HG03159 (cell line): ENCODE data around the gene DTX3L.

Experiments
- ATAC-seq: cut with Tn5 transposase; IDR thresholded peaks from one replicate; pipeline ENCODE4 v1.9.1; 2021; ENCODE audit warnings: mild to moderate bottlenecking, moderate library complexity; ENCODE audit not compliant: unreplicated experiment

DTX3L gene

GRCh38 chr3:122564155-122564912 lies at the start of gene DTX3L, which contains the start of gene PARP9:
TSS of gene DTX3L (plus strand) at chr3:122564338. CDS start at chr3:122564427, 89 bp downstream.
TSS of gene PARP9 (minus strand) at chr3:122564300. CDS start at chr3:122559620, 4,680 bp downstream.
- peak; percentile 71 for ATAC-seq

- no peak for ATAC-seq
Observed at GRCh38 chr3:122515020-122515468, 49.1 kb upstream of the DTX3L start.

GRCh38 chr3:122515870-122516269 lies 48.3 kb upstream of the DTX3L start:
- ATAC-seq = no peak

DNA sequence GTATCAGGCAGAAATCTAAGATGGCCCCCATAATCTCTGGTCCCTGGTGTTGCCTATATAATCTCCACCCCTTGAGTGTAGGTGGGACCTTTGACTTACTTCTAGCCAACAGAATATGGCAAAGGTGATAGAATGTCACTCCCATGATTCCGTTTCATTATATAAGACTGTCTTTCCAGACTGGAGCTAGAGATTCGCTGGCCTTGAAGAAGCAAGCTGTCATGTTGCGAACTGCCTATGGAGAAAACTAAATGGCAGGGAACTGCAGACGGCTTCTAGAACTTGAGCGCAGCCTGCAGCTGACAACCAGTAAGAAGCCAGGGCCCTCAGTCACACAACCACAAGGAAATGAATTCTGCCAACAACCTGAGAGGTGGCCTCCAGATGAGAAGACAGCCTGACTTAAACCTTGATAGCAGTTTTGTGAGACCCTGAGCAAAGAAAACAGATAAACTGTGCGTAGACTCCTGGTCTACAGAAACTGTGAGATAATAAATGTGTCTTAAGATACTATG lies 47.2 kb upstream of the DTX3L start:
- no peak for ATAC-seq

DNA sequence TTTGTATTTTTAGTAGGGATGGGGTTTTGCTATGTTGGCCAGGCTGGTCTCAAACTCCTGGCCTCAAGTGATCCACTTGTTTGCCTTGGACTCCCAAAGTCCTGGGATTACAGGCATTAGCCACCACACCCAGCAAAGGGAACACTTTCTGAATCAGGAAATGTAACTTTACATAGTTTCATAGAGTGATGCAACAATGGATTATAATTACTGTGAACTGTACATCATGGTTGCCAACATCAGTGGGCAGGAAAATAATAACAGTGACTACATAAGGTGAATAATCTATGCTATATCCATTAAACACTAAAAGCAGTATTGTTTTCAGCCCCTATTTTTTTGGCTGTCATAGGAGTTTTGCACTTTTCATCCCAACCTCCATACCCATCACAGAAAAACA lies 44.4 kb upstream of the DTX3L start:
- no peak for ATAC-seq

GRCh38 chr3:122520861-122521260 lies 43.3 kb upstream of the DTX3L start:
- ATAC-seq = no peak

DNA sequence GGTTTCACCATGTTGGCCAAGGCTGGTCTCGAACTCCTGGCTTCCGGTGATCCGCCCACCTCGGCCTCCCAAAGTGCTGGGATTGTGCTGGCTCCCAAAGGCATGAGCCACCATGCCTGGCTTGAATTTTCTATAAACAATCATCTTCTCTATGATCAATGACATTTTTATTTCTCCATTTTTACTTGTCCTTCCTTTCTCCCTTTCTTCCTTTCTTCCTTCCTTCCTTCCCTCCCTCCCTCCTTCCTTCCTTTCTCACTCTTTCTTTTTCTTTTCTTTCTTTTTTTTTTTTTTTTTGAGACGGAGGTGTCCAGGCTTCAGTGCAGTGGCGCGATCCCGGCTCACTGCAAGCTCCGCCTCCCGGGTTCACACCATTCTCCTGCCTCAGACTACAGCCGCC lies 40.8 kb upstream of the DTX3L start:
- no peak for ATAC-seq

- no peak for ATAC-seq
Observed at GRCh38 chr3:122530164-122530563, 34.0 kb upstream of the DTX3L start.

DNA sequence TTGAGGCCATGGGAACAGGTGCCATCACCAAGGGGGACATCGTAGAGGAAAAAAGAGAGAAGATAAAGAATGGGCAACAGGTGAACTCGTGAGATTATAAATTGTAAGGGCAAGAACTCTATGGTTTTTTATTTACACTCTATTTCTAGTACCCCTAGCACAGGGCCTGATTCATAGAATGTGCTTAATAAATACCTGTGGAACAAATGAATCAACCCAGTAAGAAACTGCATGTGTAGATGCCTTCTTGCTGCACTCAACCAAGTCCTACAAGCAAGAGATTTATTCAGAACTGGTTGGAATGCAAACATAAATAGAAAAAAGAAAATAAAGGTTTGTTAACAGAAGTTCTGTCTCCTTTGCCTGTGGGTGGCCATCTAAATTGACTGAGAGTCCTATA lies 30.7 kb upstream of the DTX3L start:
- peak; percentile 15 for ATAC-seq

DNA sequence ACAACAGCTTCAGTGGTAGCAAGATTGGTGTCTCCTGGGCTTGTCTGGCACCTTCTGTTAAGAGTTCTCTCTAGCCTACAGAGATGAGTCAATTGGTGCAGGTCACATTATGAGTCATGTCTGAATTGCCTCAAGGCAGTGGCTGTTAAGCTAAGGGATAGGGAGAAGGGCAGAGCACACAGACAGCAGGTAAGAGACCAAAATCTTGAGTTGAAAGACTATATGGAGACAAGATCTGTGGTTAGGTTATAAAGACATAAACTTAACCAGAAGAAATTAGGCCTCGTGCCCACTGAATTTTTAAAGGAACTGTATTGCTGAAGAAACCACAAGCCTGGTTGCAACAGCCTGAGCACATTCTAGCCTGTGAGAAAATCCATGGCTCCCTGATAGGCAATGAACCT lies 30.2 kb upstream of the DTX3L start:
- ATAC-seq = peak; percentile 98

- ATAC-seq = no peak
Observed at GRCh38 chr3:122535964-122536631, 28.0 kb upstream of the DTX3L start.

DNA sequence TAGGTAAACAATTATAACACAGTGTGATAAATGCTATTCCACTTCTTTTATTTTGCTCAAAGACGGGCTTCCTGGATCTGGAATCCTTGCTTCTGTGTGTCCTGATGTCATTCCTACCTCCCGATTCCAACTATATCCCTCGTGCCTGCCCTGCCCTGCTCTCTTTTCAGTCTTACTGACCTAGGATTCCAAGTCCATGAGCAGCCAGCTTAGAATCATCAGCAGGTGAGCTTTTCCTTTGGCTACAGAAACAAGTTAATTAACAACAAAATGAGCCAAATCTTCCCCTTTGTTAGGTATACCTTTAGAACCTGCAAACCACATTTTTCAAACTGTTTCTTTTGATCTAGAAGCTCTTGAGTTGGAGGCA lies 27.5 kb upstream of the DTX3L start:
- no peak for ATAC-seq

GRCh38 chr3:122538956-122539490 lies 25.1 kb upstream of the DTX3L start:
- no peak for ATAC-seq

DNA sequence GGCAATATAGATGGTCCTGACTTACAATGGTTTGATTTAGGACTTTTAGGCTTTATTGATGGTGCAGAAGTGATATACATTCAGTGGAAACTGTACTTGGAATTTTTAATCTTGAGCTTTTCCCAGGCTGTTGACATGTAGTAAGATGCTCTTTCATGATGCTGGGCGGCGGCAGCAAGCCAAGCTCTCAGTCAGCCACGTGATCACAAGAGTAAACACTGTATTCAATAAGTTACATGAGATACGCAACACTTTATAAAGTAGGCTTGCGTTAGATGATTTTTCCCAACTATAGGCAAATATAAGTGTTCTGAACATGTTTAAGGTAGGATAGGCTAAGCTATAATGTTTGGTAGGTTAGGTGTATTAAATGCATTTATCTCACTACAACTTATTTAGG lies 18.0 kb upstream of the DTX3L start:
- ATAC-seq = no peak

DNA sequence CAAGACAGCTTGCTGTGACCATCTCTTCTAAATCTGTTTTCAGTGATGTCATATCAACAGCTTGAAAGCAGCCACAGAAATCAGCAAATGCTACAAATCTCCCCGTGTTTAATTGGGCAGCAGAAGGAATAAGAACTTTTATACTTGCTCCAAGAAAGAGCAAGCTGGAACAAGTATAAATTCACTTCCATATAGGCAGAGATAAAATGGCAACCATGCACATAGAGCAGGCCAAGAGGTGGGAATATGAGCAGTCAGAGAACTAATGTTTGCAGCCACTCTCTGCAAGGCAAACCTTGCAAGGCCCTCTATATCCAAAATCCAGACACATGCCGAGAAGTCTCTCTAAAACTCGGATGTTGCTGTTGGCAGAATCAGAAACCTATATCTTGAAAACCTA lies 16.1 kb upstream of the DTX3L start:
- ATAC-seq = no peak

DNA sequence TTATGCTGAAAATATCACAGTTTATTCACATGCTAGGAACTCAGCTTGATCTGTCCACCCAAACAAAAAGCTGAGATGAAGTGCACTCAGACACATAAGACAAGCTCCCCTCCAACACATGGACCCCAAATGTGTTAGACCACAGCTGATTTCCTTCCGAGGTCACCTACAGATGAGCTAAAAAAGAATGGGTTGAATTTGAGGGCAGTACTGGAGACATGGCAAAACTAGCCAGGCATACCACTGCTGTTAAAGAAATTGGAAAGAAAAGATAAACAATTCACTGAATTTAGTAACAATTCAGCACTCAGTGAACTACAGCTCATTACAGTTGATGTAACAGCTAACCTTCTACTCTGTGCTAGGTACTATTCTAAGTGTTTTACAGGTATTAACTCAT lies 15.5 kb upstream of the DTX3L start:
- no peak for ATAC-seq

GRCh38 chr3:122553171-122553570 lies 11.0 kb upstream of the DTX3L start:
- ATAC-seq = no peak

DNA sequence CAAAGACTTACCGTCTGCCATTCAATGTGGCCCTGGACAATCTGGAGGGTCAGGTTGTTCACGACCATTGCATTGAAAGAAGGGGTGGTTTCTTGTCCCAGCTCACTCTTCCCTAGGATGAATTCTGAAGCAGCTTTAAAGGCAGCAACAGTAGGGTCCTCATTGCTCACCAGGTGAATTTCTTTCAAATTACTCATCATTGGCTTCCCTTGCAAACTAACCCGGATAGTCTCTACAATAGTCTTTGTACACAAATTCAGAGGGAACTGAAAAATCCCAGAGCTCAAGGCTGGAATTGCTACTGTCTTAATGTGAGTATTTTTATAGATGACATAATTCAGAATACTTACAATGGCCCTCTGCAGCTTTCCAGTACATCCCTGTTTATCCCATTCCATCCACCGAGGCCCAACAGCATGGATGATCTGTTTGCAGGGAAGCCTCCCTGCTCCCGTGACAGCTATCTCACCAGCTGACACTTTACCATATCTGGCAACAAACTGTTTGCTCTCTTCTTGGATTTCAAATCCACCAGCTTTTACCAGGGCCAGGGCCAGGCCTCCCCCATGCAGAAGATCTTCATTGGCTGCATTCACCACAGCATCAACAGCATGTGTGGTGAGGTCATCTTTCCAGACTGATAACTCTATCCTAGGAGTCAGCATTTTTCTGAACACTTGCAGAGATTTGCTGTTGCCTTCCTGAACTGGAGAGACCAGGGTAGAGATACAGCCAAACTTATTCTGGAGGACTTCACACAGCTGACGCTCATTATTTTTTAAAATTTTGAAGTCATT lies 8.7 kb upstream of the DTX3L start:
- ATAC-seq = no peak

DNA sequence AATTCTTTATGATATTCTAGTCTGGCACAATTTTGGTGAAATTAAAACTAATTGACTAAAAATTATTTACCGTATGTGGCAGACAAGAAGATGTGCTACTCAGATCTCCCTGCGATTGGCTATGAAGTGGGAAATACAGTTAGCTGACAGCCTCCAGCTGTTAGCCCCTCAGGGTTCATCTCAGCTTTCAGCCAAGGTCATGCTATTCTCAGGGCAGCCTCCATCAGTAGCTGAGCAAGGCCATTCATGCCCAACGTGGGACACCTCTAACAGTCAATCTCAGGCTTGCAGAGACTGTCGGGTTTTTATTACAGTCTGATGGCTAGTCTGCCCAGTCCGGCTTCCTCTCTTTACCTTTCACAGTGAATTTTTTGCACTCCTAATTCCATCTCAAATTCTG lies 6.8 kb upstream of the DTX3L start:
- no peak for ATAC-seq

DNA sequence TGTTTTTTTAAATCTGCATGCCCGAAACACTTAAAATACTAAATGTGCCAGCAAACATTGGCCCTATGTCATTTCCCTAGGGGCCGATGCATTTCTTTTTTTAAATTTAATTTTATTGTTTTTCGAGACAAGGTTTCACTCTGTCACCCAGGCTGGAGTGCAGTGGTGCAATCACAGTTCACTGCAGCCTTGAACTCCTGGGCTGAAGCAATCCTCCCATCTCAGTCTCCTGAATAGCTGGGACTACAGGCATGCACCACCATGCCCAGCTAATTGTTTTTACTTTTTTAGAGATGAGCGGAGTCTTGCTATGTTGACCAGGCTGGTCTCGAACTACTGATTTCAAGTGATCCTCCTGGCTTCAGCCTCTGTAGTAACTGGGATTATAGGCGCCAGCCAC lies 5.5 kb upstream of the DTX3L start:
- no peak for ATAC-seq

- ATAC-seq = no peak
Observed at GRCh38 chr3:122559906-122560305, 4.2 kb upstream of the DTX3L start.
